ENCODE measurements around the gene PLAAT4. TPM values are rescaled to one million over a fixed set of nuclear protein-coding genes. Genes with fewer than 3 reads are reported as not detected.

The PLAAT4 gene
- total and polyA plus RNA-seq, 2 of the 13 experiments (the other 11 are each of a cell fraction or from before 2014, with no cell fraction given) = 0.71 to 1.00 TPM

DNA sequence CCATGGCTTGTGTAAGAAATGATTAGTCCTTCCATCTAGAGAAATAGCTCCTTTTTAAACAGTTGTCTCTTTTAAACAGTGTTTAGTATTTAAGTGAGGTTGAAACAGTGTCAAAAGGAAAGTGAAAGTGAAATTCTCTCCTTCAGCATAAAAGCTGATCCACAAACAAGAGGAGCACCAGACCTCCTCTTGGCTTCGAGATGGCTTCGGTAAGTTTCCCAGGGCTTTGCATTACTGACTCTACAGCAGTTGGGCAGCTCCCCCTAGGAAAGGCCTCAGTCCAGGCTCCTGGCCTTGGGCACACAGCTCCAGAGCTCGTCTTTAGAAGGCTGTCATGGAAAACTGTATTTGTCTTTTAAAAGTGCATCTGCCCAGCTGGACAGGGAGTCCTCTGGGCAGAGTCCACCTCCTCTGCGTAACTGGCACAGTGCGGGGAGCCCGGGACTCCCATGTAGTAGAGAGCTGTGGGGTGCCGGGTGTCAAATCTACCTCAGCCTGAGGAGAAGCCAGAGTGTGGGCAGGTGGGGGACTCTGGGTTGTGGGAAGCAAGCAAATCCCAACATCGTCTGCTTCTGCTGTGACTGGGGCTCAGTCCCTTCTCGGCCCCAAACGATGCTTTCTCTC, at the start of gene PLAAT4 (continued):
- TF ChIP-seq, protein P1, sequence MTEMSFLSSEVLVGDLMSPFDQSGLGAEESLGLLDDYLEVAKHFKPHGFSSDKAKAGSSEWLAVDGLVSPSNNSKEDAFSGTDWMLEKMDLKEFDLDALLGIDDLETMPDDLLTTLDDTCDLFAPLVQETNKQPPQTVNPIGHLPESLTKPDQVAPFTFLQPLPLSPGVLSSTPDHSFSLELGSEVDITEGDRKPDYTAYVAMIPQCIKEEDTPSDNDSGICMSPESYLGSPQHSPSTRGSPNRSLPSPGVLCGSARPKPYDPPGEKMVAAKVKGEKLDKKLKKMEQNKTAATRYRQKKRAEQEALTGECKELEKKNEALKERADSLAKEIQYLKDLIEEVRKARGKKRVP (CRISPR knock-in tag; IDR thresholded peaks at IDR 0.05) = no peak
- TF ChIP-seq BRD4 (CRISPR knock-in tag; IDR thresholded peaks at IDR 0.05) (no peak), ZNF34 (CRISPR knock-in tag; IDR thresholded peaks at IDR 0.05; ENCODE audit: borderline replicate concordance) (no peak), ZZZ3 (CRISPR knock-in tag; IDR thresholded peaks at IDR 0.05; ENCODE audit: borderline replicate concordance) (no peak), MIER2 (CRISPR knock-in tag; IDR thresholded peaks at IDR 0.05) (no peak), ZNF615 (CRISPR knock-in tag; IDR thresholded peaks at IDR 0.05; ENCODE audit: borderline replicate concordance) (no peak)
- TF ChIP-seq, protein P2, sequence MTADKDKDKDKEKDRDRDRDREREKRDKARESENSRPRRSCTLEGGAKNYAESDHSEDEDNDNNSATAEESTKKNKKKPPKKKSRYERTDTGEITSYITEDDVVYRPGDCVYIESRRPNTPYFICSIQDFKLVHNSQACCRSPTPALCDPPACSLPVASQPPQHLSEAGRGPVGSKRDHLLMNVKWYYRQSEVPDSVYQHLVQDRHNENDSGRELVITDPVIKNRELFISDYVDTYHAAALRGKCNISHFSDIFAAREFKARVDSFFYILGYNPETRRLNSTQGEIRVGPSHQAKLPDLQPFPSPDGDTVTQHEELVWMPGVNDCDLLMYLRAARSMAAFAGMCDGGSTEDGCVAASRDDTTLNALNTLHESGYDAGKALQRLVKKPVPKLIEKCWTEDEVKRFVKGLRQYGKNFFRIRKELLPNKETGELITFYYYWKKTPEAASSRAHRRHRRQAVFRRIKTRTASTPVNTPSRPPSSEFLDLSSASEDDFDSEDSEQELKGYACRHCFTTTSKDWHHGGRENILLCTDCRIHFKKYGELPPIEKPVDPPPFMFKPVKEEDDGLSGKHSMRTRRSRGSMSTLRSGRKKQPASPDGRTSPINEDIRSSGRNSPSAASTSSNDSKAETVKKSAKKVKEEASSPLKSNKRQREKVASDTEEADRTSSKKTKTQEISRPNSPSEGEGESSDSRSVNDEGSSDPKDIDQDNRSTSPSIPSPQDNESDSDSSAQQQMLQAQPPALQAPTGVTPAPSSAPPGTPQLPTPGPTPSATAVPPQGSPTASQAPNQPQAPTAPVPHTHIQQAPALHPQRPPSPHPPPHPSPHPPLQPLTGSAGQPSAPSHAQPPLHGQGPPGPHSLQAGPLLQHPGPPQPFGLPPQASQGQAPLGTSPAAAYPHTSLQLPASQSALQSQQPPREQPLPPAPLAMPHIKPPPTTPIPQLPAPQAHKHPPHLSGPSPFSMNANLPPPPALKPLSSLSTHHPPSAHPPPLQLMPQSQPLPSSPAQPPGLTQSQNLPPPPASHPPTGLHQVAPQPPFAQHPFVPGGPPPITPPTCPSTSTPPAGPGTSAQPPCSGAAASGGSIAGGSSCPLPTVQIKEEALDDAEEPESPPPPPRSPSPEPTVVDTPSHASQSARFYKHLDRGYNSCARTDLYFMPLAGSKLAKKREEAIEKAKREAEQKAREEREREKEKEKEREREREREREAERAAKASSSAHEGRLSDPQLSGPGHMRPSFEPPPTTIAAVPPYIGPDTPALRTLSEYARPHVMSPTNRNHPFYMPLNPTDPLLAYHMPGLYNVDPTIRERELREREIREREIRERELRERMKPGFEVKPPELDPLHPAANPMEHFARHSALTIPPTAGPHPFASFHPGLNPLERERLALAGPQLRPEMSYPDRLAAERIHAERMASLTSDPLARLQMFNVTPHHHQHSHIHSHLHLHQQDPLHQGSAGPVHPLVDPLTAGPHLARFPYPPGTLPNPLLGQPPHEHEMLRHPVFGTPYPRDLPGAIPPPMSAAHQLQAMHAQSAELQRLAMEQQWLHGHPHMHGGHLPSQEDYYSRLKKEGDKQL (CRISPR knock-in tag; IDR thresholded peaks at IDR 0.05; ENCODE audit: low read depth) = no peak
- TF ChIP-seq, protein P3, sequence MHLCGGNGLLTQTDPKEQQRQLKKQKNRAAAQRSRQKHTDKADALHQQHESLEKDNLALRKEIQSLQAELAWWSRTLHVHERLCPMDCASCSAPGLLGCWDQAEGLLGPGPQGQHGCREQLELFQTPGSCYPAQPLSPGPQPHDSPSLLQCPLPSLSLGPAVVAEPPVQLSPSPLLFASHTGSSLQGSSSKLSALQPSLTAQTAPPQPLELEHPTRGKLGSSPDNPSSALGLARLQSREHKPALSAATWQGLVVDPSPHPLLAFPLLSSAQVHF (CRISPR knock-in tag; IDR thresholded peaks at IDR 0.05) = no peak
- TF ChIP-seq, protein P4, sequence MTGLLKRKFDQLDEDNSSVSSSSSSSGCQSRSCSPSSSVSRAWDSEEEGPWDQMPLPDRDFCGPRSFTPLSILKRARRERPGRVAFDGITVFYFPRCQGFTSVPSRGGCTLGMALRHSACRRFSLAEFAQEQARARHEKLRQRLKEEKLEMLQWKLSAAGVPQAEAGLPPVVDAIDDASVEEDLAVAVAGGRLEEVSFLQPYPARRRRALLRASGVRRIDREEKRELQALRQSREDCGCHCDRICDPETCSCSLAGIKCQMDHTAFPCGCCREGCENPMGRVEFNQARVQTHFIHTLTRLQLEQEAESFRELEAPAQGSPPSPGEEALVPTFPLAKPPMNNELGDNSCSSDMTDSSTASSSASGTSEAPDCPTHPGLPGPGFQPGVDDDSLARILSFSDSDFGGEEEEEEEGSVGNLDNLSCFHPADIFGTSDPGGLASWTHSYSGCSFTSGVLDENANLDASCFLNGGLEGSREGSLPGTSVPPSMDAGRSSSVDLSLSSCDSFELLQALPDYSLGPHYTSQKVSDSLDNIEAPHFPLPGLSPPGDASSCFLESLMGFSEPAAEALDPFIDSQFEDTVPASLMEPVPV (CRISPR knock-in tag; IDR thresholded peaks at IDR 0.05) = no peak
